Measurements from ENCODE around the gene ALKBH2.
"Not testable (repeated sequence)": the region's sequence is repeated elsewhere in the genome, so short reads cannot be mapped to it uniquely, and the experiment has no call there.

Gene ALKBH2

GRCh38 chr12:109065154-109065852 is 28.0 kb downstream of the ALKBH2 start:
- DNase-seq: no peak

- no peak for DNase-seq
These were observed 29.1 kb downstream of the ALKBH2 start for GRCh38 chr12:109064143-109064542.

- DNase-seq: no peak
These were observed 34.5 kb downstream of the ALKBH2 start for GRCh38 chr12:109058773-109059172.

GRCh38 chr12:109057376-109057775 is 35.9 kb downstream of the ALKBH2 start:
- DNase-seq: no peak

GRCh38 chr12:109056891-109057290 is 36.4 kb downstream of the ALKBH2 start:
- DNase-seq: no peak

GRCh38 chr12:109054520-109054919 is 38.8 kb downstream of the ALKBH2 start:
- no peak for DNase-seq

GRCh38 chr12:109054124-109054513 is 39.2 kb downstream of the ALKBH2 start:
- not testable (repeated sequence) for DNase-seq

GRCh38 chr12:109053382-109054123 is 39.7 kb downstream of the ALKBH2 start:
- DNase-seq: no peak

- DNase-seq: peak; percentile 42
These were observed 40.6 kb downstream of the ALKBH2 start, which contains the start of gene USP30 for GRCh38 chr12:109052414-109053323. USP30 (plus strand) TSS chr12:109052576; CDS start chr12:109052679, 103 bp downstream.

- DNase-seq: no peak
These were observed 41.2 kb downstream of the ALKBH2 start for GRCh38 chr12:109052097-109052413.

GRCh38 chr12:109049794-109050193 is 43.5 kb downstream of the ALKBH2 start:
- not testable (repeated sequence) for DNase-seq

GRCh38 chr12:109048706-109049105 is 44.6 kb downstream of the ALKBH2 start:
- not testable (repeated sequence) for DNase-seq

- DNase-seq: no peak
These were observed 46.0 kb downstream of the ALKBH2 start for GRCh38 chr12:109047081-109047805.

- no peak for DNase-seq
These were observed 49.0 kb downstream of the ALKBH2 start for GRCh38 chr12:109044241-109044640.
